GM19025 (cell line): ENCODE data around the gene TTYH3.
A peak's percentile ranks its signal among the peaks of the same experiment; 100 is the strongest.

Experiments
- ATAC-seq: cut with Tn5 transposase; IDR thresholded peaks from one replicate; pipeline ENCODE4 v1.9.1; 2021; ENCODE audit warnings: mild to moderate bottlenecking, low read depth, moderate library complexity; ENCODE audit not compliant: unreplicated experiment

Gene TTYH3

DNA sequence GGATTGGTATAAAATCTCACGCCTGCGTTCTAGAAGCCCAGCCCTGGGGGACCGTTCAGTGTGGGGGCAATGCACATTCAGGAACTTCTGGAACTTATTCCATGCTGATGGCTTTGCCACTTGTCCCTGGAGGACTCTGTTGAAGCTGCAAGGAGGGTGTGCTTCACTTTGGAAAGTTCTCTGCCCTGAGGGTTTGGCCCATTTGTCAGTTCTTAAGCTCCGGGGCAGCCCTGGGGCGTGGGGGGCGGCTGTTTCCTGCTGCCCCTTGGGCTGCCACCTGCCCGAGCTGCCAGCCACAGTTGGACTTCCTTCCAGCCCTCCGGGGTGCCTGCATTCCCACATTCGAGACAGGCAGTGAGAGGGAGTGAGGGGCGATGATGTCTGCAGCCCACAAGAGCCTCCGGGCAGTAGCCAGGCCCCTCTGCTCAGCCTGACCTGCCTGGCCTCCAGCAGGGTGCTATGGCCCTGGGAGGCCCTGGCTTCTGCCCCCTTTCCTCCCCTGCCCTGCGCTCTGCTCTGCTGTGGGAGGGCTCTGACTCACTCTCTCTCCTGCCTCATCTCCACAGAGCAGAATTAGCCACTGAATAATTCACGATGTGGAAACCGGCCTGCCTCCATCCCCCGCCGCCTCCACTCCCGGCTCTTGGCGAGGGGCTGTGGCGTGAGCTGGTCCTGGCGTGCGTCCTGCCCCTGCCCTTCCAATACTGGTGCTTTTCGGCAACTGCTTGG is 1.9 kb downstream of the TTYH3 start:
- no peak for ATAC-seq

DNA sequence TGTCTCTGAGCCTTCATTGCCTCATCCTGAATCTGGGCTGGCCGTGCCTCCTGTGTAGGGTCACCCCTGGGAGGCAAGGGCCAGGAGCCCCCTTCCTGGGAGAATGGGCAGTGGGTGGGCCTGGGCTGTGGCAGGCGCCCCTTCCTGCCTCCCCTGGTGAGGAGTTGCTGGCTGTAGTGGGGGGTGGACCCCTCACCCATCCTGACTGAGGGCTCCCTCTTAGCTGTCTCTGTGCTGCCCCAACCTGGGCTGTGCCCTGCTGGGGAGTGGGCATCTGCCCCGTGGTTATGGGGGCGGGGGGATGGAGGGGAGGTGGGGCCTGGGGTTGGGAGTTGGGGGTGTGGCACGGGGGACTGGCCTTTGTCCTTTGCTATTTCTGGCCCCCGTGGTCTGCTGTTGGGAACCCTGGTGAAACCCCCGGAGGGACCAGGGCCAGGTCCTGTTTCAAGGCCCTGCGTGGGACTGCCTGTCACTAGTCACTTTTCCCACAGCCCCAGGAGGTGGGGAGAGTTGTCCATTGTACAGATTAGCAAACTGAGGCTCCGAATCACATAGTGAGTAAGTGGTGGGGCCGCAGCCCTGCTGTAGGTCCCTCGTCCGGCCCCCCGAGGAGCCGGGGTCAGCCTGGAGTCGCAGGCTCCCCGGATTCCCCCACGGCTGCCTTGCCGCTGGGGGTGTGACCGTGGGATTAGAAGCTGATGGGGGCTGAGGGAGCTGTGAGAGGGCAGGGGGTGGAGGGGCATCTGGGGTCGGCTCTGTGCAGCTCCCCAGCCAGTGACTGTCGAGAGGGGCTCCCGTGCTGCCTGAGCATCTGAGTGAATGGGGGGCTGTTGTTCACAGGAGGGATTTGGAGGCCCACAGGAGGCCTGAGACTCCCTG is 2.7 kb downstream of the TTYH3 start:
- no peak for ATAC-seq

DNA sequence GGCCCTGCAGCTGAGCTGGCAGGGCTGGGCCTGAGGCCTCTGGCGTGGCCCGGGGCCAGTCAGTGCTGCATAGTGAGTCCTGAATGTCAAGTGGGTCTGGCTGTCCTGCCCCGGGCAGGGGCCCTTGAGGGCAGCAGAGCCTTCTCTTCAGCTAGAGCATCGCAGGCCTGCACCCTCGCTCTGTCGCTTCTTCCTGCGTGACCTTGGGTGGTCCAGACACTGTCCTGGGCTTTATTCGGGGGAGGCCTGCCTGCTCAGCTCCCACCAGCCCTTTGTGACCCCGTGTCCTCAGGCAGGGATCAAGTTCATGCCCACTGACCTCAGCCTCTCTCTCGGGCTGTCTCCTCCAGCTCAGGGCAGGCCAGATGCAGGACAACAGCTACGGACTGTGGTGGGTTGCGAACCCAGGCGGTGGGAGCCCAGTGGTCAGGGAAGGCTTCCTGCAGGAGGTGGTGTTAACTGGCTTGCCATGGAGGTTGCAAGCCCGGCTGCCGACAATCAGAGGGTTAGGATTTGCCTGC is 3.4 kb downstream of the TTYH3 start:
- ATAC-seq: no peak

DNA sequence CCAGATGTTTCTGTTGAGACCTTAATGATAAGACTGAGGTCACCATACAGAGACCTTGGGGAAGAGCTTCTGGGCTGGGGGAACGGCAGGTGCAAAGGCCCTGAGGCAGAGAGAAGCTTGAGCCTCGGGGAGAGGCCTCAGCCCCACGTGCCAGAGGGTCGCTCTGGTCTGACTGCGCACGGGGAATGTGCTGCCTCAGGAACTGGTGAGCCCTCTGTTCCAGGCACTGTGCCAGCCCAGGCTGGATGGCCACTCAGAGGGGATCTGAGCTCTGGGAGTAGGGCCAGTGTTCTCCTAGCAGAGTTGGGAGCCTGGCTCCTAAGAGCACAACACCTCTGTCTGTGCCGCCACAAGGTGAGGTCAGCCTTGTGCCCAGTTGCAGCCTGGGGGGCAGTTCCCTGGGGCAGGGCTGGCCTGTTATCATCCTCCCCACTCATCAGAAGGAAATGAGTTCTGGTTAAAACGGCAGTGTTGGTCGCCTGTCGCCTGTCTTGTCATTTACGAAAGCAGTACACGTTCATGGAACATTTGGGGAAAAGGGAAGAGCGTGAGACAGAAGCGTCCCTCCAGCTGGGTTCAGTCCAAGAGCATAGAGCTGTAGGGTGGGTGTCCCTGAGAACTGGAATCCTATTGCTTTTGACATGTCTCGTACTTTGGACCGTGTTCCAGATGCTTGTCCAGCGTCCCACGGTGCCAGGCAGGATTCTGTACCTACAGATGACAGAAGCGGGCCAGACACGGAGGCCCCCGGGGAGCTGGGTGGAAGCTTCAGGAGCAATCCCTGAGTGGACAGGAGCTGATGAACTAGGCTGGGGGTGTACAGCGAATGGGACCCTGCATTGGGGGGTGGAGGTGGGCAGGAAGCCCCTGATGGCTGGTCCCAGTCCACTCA is 4.3 kb downstream of the TTYH3 start:
- ATAC-seq: no peak

DNA sequence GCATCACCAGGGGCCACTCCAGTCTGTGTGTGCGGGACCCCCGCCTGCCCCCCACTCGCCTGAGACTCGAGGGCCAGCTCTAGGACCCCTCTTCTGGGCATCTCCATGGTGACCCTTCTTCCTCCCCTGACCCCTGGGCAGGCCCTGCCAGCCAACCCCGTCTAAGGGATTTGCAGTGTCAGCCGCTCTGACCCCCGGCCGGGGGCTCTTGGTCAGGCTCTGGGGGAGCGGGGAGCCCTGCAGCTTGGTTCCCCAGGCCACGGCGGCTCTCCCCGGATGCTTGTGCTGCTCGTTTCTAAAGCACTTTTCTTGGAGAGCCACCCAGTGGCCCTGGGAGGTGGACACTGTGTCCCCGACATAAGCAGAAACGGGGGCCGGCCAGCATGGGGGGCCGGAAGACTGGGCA is 5.3 kb downstream of the TTYH3 start:
- ATAC-seq: no peak

DNA sequence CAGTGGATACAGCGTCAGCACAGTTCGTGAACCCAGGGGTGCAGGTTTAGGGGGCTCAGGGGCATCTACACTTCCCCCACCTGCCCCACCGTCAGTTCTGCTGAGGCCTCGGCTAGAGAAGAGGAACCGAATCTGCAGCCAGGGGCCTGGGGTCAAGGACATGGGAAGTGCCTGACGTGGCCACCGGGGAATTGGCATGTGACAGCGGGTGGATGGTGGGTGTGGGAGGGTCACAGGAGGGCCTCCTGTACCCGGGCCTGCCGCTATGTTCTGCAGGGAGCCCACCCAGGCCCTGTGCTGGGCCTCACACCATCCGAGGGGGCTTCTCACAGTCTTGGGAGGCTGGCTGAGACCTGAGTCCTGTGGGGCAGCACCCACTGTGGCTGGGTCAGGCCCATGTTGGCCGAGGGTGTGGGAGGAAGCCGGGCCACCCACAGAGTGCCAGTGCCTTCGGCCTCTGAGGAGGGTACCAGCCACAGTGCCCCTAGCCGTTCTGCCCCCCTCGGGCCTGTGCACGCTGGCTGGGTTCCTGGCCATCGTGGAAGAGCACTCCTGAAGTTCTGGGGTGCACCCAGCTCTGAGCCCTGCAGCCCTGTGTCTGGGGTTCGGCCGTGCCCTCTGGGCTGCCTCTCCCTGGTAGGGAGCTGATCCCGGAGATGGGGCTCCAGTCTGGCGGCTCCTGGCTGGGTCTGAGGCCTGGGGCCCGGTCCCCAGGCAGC is 5.9 kb downstream of the TTYH3 start:
- ATAC-seq: no peak

DNA sequence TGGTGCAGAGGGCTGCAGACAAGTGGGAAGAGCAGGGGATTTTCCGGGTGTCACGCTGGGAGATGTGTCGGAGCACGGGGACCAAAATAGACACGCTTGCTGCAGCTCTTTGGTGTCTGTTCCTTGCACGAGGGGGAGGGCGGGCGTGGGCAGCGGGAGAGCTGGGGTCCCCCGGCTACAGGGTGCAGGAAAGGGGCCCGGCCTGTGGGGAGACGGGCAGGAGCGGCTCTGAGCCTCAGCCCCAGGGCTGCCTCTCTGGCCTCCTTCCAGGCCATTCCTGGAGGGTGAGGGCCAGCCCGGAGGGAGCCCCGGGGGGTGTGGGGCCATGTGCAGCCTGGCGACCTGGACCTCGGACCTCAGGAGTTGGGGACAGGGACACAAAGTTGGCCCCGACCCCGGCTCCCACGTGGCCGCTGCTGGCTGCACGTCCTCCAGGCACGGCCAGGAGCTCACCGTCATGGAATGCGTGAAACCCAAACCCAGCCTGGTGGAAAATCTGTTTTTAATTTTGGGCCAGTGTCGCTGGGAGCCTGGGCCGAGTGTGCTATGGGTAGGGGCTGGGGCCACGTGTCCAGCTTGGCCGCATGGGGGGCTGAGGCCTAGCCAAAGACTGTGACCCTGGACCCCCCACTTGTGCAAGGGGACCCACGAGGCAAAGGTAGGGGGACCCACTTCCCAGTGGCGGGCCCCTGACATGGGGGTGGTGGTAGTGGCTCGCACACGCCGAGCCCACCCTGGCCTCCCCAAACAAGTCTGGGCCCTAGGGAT is 6.6 kb downstream of the TTYH3 start:
- ATAC-seq: no peak

DNA sequence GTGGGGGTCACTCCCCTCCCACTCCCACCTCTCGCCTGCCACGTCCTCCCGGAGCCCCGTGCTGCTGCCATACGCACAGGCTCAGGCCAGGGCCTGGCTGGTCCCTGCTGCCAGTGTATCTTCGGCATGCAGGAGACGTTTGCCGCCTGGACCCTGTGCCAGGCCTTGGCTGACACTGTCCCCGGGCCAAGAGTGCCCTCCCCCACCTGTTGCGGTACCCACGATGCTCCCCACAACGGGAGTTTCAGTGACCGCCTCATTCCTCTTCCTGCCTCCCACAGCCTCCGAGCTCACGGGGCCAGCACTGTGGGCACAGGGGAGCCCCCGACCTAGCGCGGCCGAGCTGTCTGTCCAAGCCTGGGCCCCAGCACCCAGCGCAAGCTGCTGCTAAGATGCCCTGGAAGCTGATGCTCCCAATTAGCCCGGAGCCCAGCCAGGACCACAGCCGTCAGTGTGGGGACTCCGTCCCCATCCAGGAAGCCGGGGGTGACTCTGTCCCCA is 7.4 kb downstream of the TTYH3 start:
- ATAC-seq: no peak

DNA sequence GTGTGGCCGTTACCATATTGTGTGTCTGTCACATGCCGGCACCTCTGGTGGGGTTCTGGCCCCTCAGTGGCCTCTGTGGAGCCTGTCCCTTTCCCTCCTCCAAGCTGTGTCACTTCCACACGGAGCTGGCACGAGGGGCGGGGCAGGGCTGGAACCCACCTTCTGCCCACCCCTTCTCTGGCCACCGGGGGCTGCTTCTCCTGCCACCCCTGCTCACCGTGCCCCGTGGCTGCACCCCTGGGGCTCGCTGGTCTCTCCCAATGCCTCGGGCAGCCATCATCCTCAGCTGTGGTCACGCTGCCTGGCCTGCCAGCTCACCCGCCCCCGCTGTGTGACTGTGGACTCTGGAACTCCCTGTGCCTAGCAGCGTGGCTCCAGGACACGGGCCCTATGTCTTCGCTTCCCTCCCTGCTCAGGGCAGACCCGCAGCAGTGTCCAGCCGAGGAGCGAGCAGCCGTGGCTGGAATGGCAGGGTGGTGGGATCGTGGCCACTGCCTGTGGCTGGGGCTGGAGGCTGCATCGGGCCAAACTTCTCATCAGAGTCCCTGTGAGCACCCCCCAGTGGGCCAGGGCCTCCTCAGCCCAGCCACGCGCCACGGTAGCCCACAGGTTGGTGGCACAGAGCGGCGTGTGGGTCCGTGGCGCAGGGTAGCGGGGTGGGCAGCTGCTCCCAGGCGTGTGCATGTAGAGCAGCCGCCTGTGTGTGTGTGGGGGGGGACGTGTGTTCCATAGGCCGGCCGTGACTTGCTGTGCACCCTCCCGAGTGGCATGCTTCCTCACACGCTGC is 8.1 kb downstream of the TTYH3 start:
- no peak for ATAC-seq

DNA sequence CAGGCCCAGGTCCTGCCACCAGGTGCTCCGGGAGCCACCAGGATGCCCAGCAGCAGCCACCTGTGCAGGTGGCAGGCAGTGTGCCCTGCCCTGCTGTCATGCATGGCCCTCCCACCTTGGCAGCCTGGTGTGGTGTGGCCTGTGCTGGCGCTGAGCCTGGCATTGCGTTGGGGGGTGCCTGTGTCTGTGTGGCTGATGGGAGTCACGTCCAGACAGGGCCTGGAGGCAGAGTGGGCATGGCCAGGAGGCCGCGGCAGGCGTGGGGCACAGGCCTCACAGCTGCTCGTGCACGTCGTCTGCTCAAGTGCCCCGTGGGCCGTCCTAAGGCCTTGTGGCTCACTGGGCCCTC is 8.7 kb downstream of the TTYH3 start:
- ATAC-seq: no peak

DNA sequence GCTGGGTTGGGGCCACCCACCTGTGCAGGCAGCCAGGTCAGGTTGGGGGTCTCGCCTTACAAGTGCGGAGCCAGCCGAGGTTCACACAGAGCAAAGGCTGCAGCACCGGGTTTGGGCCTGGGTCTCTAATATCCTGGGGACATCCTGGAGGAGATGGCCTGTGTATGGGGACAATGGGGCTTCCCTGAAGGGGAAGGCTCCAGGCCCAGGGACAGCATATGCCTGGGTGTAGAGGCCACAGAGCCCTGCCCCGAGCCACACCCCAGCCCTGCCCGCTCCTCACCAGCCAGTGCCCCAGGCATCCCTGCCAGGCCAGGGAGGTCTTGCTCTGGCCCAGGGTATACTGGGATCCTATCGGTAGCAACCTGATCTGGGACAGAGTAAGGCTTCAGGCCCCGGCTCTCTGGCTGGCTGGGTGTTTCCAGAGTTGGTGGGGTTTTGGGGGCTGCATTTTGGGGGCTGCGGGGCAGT is 9.1 kb downstream of the TTYH3 start:
- ATAC-seq: no peak

DNA sequence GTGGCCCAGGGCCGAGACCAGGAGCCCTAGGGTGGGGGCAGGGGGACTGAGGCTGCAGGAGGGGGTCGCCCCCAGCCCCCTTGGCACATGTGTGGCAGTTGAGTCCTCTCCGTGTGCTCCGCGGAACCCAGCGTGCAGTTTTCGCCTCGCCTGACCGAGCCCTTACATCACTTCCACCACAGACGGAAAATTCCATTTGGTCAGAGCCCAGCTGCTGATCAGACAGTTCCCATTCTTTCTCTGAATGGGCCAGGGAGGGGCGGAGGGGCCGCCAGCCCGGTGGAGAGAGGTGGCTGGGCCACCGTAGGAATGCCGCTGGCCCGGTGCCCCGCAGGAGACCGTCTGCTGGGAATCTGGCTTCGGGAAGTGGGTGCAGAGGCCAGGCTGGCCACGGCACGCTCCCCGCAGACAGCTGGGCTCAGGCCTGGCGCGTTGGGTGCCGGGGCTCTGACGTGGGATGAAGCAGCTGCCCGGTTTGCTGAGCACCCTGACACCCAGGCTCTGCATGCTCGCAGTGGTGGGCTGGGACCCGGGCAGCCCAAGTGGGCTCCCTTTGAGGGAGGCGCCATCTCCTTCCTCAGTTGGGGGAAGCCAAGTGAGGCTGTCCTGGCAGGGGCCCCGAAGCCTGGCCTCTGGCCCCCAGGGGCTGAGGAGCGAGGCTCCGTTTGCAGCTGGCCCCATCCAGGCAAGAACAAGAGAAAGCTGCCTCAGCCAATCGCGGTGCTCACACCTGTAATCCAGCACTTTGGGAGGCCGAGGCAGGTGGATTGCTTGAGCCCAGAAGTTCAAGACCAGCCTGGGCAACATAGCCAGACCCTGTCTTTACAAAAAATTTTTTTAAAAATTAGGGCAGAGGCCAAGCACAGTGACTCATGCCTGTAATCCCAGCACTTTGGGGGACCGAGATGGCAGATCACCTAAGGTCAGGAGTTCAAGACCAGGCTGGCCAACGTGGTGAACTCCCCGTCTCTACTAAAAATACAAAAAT is 9.9 kb downstream of the TTYH3 start:
- ATAC-seq: peak; percentile 34

DNA sequence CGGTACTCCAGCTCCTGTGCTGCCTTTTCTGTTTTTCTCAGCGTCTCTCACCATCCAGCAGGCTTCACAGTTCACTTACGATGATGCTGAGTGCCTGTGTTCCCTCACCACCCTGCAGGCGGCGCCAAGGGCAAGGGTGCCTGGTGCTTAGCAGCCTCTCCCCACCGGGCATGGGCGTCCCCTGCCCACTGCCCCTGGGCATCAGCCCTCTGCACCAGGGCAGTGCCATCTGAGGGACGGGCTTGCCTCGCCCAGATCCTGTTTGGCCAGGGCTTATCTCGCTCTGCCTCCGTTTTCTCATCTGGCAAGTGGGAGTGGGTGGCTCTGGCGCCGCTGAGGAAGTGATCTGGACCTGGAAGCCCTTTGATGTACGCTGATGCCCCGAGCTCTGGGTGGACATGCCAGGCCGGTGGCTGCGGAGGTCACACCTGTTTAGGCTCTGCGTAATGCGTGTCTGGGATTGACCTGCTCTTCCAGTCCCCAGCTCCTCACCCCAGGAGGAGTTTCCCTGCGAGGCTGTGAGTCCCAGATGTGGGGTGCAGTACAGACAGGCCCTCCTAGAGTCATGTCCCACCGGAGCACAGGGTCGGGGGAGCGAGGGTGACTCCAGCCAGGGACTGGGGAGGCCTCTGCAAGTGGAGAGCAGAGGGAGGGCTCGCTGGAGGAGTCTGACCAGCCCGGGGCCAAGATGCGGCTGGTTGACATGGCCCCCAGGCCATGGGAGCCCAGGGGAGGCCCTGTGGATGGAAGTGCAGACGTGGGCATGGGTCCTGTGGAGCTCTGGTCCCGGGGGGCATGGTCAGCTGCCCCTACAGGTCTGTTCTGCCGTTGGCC is 11.8 kb downstream of the TTYH3 start:
- ATAC-seq: no peak

DNA sequence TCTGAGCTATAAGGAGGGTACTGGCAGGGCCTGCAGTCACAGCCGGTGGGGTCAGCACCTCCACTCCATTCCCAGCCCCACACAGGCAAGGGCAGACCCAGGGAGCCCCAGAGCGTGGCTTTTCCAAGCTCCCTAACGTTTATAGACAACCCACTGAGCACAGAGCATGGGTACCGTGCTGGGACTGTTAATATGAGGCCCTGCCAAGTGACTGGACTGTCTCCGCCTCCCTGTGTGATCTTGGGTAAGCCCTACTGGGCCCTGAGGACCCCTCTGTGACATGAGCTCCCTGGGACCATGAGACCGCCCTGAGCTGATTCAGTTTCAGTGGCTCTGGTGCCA is 12.4 kb downstream of the TTYH3 start:
- ATAC-seq: no peak

DNA sequence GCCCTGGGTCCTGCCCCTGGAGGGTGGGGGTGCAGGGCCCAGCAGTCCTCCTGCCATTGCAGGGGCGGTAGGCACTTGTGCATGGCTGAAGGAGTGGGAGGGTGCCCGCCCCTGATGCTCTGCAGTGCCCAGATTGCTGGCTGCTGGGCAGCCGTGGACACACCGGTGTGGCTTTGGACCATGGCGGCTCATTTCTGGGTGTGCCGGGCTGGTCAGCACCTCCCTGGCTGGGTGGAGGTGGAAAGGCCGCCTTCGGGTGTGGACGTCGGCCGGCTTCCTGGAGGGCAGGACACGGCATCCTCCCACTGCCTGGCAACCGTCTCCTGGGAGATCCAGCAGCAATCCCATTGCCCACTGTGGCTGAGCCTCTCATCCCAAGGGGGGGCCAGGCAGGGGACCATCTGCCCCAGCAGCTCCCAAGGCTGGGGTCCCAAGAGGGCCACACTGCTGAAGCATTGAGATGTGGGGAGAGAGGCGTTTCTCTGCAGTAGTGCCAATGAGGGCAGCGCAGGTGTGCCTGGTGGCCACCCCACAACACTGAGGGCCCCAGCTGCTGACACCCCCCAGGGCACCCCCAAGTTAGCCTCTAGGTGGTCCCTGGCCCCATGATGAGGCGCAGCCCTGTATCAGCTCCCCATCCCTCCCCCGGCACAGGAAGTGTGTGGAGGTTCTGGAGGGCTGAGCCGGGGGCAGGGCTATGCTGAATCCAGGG is 12.9 kb downstream of the TTYH3 start:
- peak; percentile 26 for ATAC-seq
